ENCODE results near the gene GSS. TPM values are rescaled to one million over a fixed set of nuclear protein-coding genes. Genes with fewer than 3 reads are reported as not detected.
"Not testable (repeated sequence)": the region's sequence is repeated elsewhere in the genome, so short reads cannot be mapped to it uniquely, and the experiment has no call there.

The GSS gene
- total and polyA plus RNA-seq, 2 donors (not counting 3 experiments of a cell fraction or from before 2014, with no cell fraction given), result 47.9 to 65.1 TPM

- Histone ChIP-seq H3K27ac (ENCODE audit: insufficient read depth, low read depth, low read length) (no peak overlapping the region), H3K9me3 (replicated peaks; ENCODE audit: control insufficient read depth, insufficient read depth, low read length) (no peaks in the 10 kb centered on the region), H3K79me2 (ENCODE audit: control insufficient read depth, insufficient read depth, low read length) (peaks cover 4% of the 10 kb centered on the region), H3K9me1 (replicated peaks; ENCODE audit: control insufficient read depth, extremely low read depth, insufficient read depth, low read length) (no peaks in the 10 kb centered on the region), H3K9ac (replicated peaks; ENCODE audit: extremely low read depth, insufficient read depth, low read length) (no peak overlapping the region), H3K4me2 (ENCODE audit: insufficient read depth, low read length) (no peak overlapping the region), H4K20me1 (replicated peaks; ENCODE audit: control insufficient read depth, extremely low read depth, insufficient read depth, low read length) (no peaks in the 10 kb centered on the region), H3K27me3 (ENCODE audit: control insufficient read depth in 2 of 2, insufficient read depth in 2 of 2, low read length in 2 of 2) (no peaks in the 10 kb centered on the region), H2AFZ (ENCODE audit: low read depth, low read length) (no peak overlapping the region), H3K4me1 (ENCODE audit: control insufficient read depth, extremely low read depth, insufficient read depth, low read length) (no peaks in the 10 kb centered on the region), H3K36me3 (ENCODE audit: control insufficient read depth in 2 of 2, extremely low read depth in 1 of 2, insufficient read depth in 2 of 2, low read length in 2 of 2) (peaks cover 0 to 4% of the 10 kb centered on the region in 2 experiments), H3K4me3 (replicated peaks in 1 of 3; ENCODE audit: insufficient read depth in 1 of 3, low read depth in 1 of 3, low read length in 3 of 3) (no peak overlapping the region)
- intact Hi-C loops (cut with micrococcal nuclease), result no loop called here
- dilution Hi-C loops (cut with MboI; ENCODE audit: extremely low pct_ligation_motif_present, low sequenced_read_pairs), result no loop called here
- no TSS peak for BruUV-seq (replicated peaks)
- FAIRE-seq (no peak), DNase-seq (ENCODE audit: low read depth, low spot score) (no peak)
- CTCF ChIA-PET, result no interaction called here
- no peak for TF ChIP-seq GATA2 (IDR thresholded peaks at IDR 0.05; ENCODE audit: insufficient read depth, insufficient read length, low read depth, low read length)
- TF ChIP-seq CTCF (IDR thresholded peaks at IDR 0.05; ENCODE audit: extremely low read depth in 1 of 2, insufficient read depth in 1 of 2, low read depth in 1 of 2, low read length in 2 of 2), result no peak
- TF ChIP-seq POLR2A (IDR thresholded peaks at IDR 0.05; ENCODE audit: low read depth, low read length), result no peak
- TF ChIP-seq POLR2AphosphoS5 (IDR thresholded peaks at IDR 0.05; ENCODE audit: insufficient read depth, low read depth, low read length), result no peak
- POLR2A ChIA-PET, result no interaction called here
Observed at GRCh38 chr20:34883087-34883688, 72.4 kb downstream of the GSS start.

- Histone ChIP-seq H3K9me1 (replicated peaks; ENCODE audit: control insufficient read depth, extremely low read depth, insufficient read depth, low read length) (no peaks in the 10 kb centered on the region), H3K27me3 (ENCODE audit: control insufficient read depth in 2 of 2, insufficient read depth in 2 of 2, low read length in 2 of 2) (no peaks in the 10 kb centered on the region), H3K9me3 (replicated peaks; ENCODE audit: control insufficient read depth, insufficient read depth, low read length) (no peaks in the 10 kb centered on the region), H3K9ac (replicated peaks; ENCODE audit: extremely low read depth, insufficient read depth, low read length) (no peak overlapping the region), H3K4me2 (ENCODE audit: insufficient read depth, low read length) (no peak overlapping the region), H3K36me3 (ENCODE audit: control insufficient read depth in 2 of 2, extremely low read depth in 1 of 2, insufficient read depth in 2 of 2, low read length in 2 of 2) (peaks cover 0 to 4% of the 10 kb centered on the region in 2 experiments), H2AFZ (ENCODE audit: low read depth, low read length) (no peak overlapping the region), H3K27ac (ENCODE audit: insufficient read depth, low read depth, low read length) (no peak overlapping the region), H3K4me1 (ENCODE audit: control insufficient read depth, extremely low read depth, insufficient read depth, low read length) (no peaks in the 10 kb centered on the region), H4K20me1 (replicated peaks; ENCODE audit: control insufficient read depth, extremely low read depth, insufficient read depth, low read length) (no peaks in the 10 kb centered on the region), H3K79me2 (ENCODE audit: control insufficient read depth, insufficient read depth, low read length) (peaks cover 10% of the 10 kb centered on the region), H3K4me3 (replicated peaks in 1 of 3; ENCODE audit: insufficient read depth in 1 of 3, low read depth in 1 of 3, low read length in 3 of 3) (no peak overlapping the region)
- dilution Hi-C loops (cut with MboI; ENCODE audit: extremely low pct_ligation_motif_present, low sequenced_read_pairs), result no loop called here
- ChIA-PET CTCF (no interaction called here), POLR2A (no interaction called here)
- no peak for TF ChIP-seq EZH2 (IDR thresholded peaks at IDR 0.05; ENCODE audit: borderline replicate concordance, low read depth, low read length, severe bottlenecking)
- TF ChIP-seq MYC (IDR thresholded peaks at IDR 0.05; ENCODE audit: low read depth, low read length), result no peak
- no peak for TF ChIP-seq POLR2AphosphoS5 (IDR thresholded peaks at IDR 0.05; ENCODE audit: insufficient read depth, low read depth, low read length)
- TF ChIP-seq GATA2 (IDR thresholded peaks at IDR 0.05; ENCODE audit: insufficient read depth, insufficient read length, low read depth, low read length), result no peak
- no TSS peak for BruUV-seq (replicated peaks)
- no peak for FAIRE-seq
- intact Hi-C loops (cut with micrococcal nuclease), result no loop called here
- DNase-seq (ENCODE audit: low read depth, low spot score), result no peak
Observed at GRCh38 chr20:34881689-34882088, 73.9 kb downstream of the GSS start.

- intact Hi-C loops (cut with micrococcal nuclease); H3K4me3 ChIP-seq (replicated peaks in 1 of 3; ENCODE audit: insufficient read depth in 1 of 3, low read depth in 1 of 3, low read length in 3 of 3); H3K4me2 ChIP-seq (ENCODE audit: insufficient read depth, low read length); POLR2A ChIA-PET; FAIRE-seq; DNase-seq (ENCODE audit: low read depth, low spot score); H3K36me3 ChIP-seq (ENCODE audit: control insufficient read depth in 2 of 2, extremely low read depth in 1 of 2, insufficient read depth in 2 of 2, low read length in 2 of 2); H3K9me1 ChIP-seq (replicated peaks; ENCODE audit: control insufficient read depth, extremely low read depth, insufficient read depth, low read length); H3K4me1 ChIP-seq (ENCODE audit: control insufficient read depth, extremely low read depth, insufficient read depth, low read length); dilution Hi-C loops (cut with MboI; ENCODE audit: extremely low pct_ligation_motif_present, low sequenced_read_pairs); H3K9ac ChIP-seq (replicated peaks; ENCODE audit: extremely low read depth, insufficient read depth, low read length); H3K27ac ChIP-seq (ENCODE audit: insufficient read depth, low read depth, low read length); H2AFZ ChIP-seq (ENCODE audit: low read depth, low read length); BruUV-seq (replicated peaks); H4K20me1 ChIP-seq (replicated peaks; ENCODE audit: control insufficient read depth, extremely low read depth, insufficient read depth, low read length); H3K9me3 ChIP-seq (replicated peaks; ENCODE audit: control insufficient read depth, insufficient read depth, low read length); H3K27me3 ChIP-seq (ENCODE audit: control insufficient read depth in 2 of 2, insufficient read depth in 2 of 2, low read length in 2 of 2): not testable (repeated sequence)
- CTCF ChIA-PET, result interaction anchor here (1.4 kb wide), 1 partner anchor 48 kb away, joined by 5 read pairs; no protein-coding TSS in a partner anchor
- H3K79me2 ChIP-seq (ENCODE audit: control insufficient read depth, insufficient read depth, low read length), result peaks cover 10% of the 10 kb centered on the region
Observed at GRCh38 chr20:34880971-34881370, 74.6 kb downstream of the GSS start.

All from endothelial cell of umbilical vein (primary cell).